Activated CD8-positive, alpha-beta T cell treated with anti-CD3 and anti-CD28 coated beads, Interleukin-2, amount 10 ng/mL, durations not matched to agents 7 days and 5 days (primary cell): ENCODE results near the gene ITPR1. TPM values are rescaled to one million over a fixed set of nuclear protein-coding genes. Genes with fewer than 3 reads are reported as not detected.

Experiments
- ATAC-seq: fragments of 150-1000 bp; cut with Tn5 transposase; one replicate; pipeline ENCODE4 v1.10.0; 2021; ENCODE audit warnings: moderate library complexity
- CTCF ChIA-PET: fragments of 350-600 bp; sonication (Branson Sonifier 250); formaldehyde crosslinking; loops from one replicate; lab custom pipeline; 2021; ENCODE audit warnings: antibody characterized with exemption; lab: Charles Lee
- POLR2A ChIA-PET: fragments of 350-600 bp; sonication (Branson Sonifier 250); formaldehyde crosslinking; loops from one replicate; lab custom pipeline; 2021; ENCODE audit warnings: antibody characterized with exemption; lab: Charles Lee
- DNase-seq: peaks from one replicate; pipeline ENCODE4 v3.0.0-alpha.2; 2020
- H3K27ac Mint-ChIP-seq: one replicate; pipeline ENCODE4 v1.8.0; 2021; ENCODE audit warnings: mild to moderate bottlenecking, mixed read lengths
- H3K27me3 Mint-ChIP-seq: one replicate; pipeline ENCODE4 v1.8.0; 2021; ENCODE audit warnings: low read depth, mixed read lengths
- H3K36me3 Mint-ChIP-seq: one replicate; pipeline ENCODE4 v1.8.0; 2021; ENCODE audit warnings: low read depth, mixed read lengths
- H3K4me1 Mint-ChIP-seq: one replicate; pipeline ENCODE4 v1.8.0; 2021; ENCODE audit warnings: low read depth, mixed read lengths
- H3K4me3 Mint-ChIP-seq: one replicate; pipeline ENCODE4 v1.8.0; 2021; ENCODE audit warnings: mild to moderate bottlenecking, mixed read lengths
- H3K9me3 Mint-ChIP-seq: one replicate; pipeline ENCODE4 v1.8.0; 2022; ENCODE audit warnings: mixed read lengths; ENCODE audit not compliant: insufficient read depth
- total RNA-seq, 2 experiments: library from RNA; stranded (reverse); gene quantifications; one replicate each; pipeline ENCODE4 v1.2.3, GENCODE V29; 2021

Gene ITPR1
- total RNA-seq, 2 experiments from 2014 or later: 53.8 to 57.3 TPM

DNA sequence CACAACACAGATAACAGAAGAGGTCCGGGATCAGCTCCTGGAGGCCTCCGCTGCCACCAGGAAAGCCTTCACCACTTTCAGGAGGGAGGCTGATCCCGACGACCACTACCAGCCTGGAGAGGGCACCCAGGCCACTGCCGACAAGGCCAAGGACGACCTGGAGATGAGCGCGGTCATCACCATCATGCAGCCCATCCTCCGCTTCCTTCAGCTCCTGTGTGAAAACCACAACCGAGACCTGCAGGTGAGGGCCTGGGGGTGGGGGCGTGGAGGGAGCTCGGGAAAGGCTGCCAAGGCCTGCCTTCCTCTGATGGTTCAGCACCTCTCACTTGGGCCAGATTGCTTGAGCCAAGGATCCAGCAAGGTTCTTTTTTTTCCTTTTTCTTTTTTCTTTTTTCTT, 275.4 kb downstream of the ITPR1 start:
- ChIA-PET POLR2A (interaction anchor here (0.8 kb wide), 1 partner anchor 209 kb away, joined by 4 read pairs; no protein-coding TSS in a partner anchor), CTCF (interaction anchor here (0.9 kb wide), 1 partner anchor 212 kb away, joined by 3 read pairs; no protein-coding TSS in a partner anchor)
- Mint-ChIP-seq H3K27me3 (no peaks in the 10 kb centered on the region), H3K4me3 (no peak overlapping the region), H3K27ac (peak overlapping the region; percentile 62), H3K36me3 (peaks cover 86% of the 10 kb centered on the region), H3K4me1 (peaks cover 48% of the 10 kb centered on the region), H3K9me3 (peaks cover 17% of the 10 kb centered on the region)
- ATAC-seq: no peak
- no peak for DNase-seq

DNA sequence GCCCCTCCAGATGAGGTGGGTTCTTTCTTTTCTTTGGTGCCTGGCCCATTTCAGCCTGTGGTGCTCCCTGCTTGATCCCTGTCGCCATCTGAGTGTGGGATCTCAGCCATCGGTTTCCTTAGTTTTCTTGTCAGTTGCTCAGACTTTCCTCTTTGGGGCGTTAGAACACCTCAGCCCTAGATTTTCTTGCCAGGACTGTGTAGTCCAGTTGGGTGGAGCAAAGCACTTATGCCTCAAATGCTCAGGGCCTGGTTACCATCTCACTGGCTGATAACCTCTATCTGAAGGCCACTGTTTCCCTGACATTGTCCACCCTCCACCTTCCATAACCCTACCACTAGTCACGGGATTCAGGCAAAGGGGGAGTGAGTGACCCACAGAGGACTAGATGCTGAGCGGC, 277.4 kb downstream of the ITPR1 start:
- Mint-ChIP-seq H3K4me1 (peaks cover 57% of the 10 kb centered on the region), H3K4me3 (no peak overlapping the region), H3K27ac (no peak overlapping the region), H3K27me3 (no peaks in the 10 kb centered on the region), H3K9me3 (peaks cover 10% of the 10 kb centered on the region), H3K36me3 (peaks cover 83% of the 10 kb centered on the region)
- POLR2A ChIA-PET: interaction anchor here (1.4 kb wide), 1 partner anchor 11 kb away, joined by 3 read pairs; no protein-coding TSS in a partner anchor
- CTCF ChIA-PET: interaction anchor here (0.9 to 1.1 kb wide), 2 partner anchors 10 to 59 kb away, joined by 5 read pairs; no protein-coding TSS in a partner anchor
- no peak for DNase-seq
- ATAC-seq: no peak

DNA sequence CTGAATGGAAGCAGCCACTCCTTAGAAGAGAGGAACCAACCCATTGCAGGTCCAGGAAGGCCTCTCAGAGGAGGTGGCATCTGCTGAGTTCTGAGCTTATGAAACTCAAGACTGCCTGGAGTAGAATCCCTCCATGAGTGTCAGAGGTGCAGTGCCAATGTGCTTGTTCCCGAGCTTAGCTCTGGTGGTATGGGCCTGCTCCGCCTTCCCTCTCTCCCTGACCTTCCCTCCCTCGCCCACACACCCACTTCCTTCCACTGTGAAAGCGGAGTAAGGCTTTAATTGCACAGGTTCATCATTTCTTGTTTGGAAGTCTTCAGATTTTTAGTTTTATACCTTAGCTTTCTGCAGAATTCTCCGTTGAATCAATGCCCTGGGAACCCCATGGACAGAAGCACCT, 278.1 kb downstream of the ITPR1 start:
- H3K9me3 Mint-ChIP-seq: peaks cover 3% of the 10 kb centered on the region
- peaks cover 81% of the 10 kb centered on the region for H3K36me3 Mint-ChIP-seq
- ChIA-PET POLR2A (interaction anchor here (1.4 kb wide), 1 partner anchor 10 kb away, joined by 3 read pairs; no protein-coding TSS in a partner anchor), CTCF (interaction anchor here (0.9 to 1.1 kb wide), 2 partner anchors 11 to 60 kb away, joined by 5 read pairs; no protein-coding TSS in a partner anchor)
- no peak overlapping the region for H3K4me3 Mint-ChIP-seq
- ATAC-seq (no peak), DNase-seq (no peak)
- H3K27ac Mint-ChIP-seq: peak overlapping the region; percentile 68
- no peaks in the 10 kb centered on the region for H3K27me3 Mint-ChIP-seq
- H3K4me1 Mint-ChIP-seq: peaks cover 59% of the 10 kb centered on the region

DNA sequence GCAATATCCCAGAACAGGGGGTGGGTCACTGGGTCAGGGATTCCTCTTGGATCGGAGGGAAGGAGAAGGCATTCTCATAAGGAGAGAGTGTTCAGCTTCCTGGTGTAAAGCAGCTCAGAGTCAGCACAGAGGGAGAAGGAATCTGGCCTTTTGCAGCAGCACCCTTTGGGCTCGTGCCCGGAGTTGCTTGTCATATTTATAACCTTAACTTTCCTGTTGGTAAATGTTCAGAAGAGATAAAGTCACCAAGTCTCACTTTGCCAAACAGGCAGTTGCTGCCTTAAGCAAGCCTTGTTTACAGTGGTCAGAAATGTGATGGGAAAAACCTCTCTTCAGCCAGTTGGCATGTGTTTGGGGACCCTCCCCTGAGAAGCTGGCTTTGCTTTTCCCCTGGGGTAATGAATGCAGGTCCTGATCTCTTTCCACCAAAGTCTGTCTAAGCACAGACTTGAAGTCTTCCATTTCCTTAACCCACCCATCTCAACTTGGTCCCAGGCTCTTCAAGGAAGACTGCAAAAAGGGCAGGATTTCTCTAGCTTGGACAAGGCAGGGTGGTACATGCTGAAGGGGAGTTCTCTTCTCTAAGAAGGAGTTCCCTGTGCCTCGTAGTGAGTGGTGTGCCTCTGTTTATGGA, 279.1 kb downstream of the ITPR1 start:
- ChIA-PET CTCF (interaction anchor here (1.0 kb wide), 1 partner anchor 25 kb away, joined by 3 read pairs; no protein-coding TSS in a partner anchor), POLR2A (no interaction called here)
- DNase-seq (no peak), ATAC-seq (no peak)
- Mint-ChIP-seq H3K36me3 (peaks cover 79% of the 10 kb centered on the region), H3K27me3 (no peaks in the 10 kb centered on the region), H3K27ac (peak overlapping the region; percentile 71), H3K4me3 (no peak overlapping the region), H3K9me3 (no peaks in the 10 kb centered on the region), H3K4me1 (peaks cover 68% of the 10 kb centered on the region)

DNA sequence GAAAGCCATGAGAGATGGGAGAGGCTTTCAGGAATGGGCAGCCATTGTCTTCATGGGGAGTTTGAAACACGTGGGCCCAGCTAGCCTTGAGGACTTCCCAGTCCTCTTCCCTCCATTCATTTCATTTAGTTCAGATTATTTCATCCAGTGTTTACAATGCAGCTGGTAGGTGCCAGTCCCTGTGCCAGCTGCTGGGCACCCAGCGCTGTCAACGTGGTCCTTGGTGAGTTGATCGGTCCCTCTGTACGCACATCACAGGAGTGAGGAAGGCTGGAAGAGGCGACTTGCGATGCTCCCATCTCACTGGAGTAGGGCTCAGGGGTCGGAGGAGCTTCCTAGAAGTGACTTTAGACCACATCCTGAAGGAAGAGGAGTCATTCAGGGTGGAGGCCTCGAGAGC, 279.7 kb downstream of the ITPR1 start:
- Mint-ChIP-seq H3K4me1 (peaks cover 71% of the 10 kb centered on the region), H3K27me3 (no peaks in the 10 kb centered on the region), H3K9me3 (no peaks in the 10 kb centered on the region), H3K27ac (peak overlapping the region; percentile 71), H3K36me3 (peaks cover 77% of the 10 kb centered on the region), H3K4me3 (no peak overlapping the region)
- ChIA-PET POLR2A (interaction anchor here (0.6 kb wide), 1 partner anchor 63 kb away, joined by 3 read pairs; no protein-coding TSS in a partner anchor), CTCF (interaction anchor here (0.6 to 1.0 kb wide), 2 partner anchors 25 to 109 kb away, joined by 3 read pairs; no protein-coding TSS in a partner anchor)
- no peak for DNase-seq
- no peak for ATAC-seq

DNA sequence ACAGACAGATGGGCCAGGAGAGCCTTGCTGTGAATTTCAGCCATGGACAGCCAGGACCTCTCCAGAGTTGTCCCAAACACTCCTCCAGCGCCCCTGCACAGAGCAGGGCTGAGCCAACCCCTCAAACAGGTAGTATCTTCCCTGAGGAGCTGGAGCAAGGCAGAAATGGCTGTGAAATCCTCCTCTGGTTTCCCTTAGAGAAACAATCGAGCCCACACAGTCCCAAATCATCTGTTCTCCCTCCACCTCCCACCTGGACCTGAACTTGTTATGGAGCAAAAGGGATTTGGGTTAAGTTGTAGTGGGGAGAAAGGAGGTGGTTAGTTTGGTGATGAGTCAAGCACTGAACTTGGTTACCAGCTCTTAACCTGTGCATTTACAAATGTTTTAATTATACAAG, 280.4 kb downstream of the ITPR1 start:
- Mint-ChIP-seq H3K36me3 (peaks cover 76% of the 10 kb centered on the region), H3K9me3 (no peaks in the 10 kb centered on the region), H3K27ac (peak overlapping the region; percentile 71), H3K27me3 (no peaks in the 10 kb centered on the region), H3K4me1 (peaks cover 72% of the 10 kb centered on the region), H3K4me3 (no peak overlapping the region)
- ATAC-seq: no peak
- ChIA-PET CTCF (interaction anchor here (0.6 kb wide), 1 partner anchor 108 kb away, joined by 3 read pairs; no protein-coding TSS in a partner anchor), POLR2A (interaction anchor here (0.6 kb wide), 1 partner anchor 64 kb away, joined by 3 read pairs; no protein-coding TSS in a partner anchor)
- no peak for DNase-seq

DNA sequence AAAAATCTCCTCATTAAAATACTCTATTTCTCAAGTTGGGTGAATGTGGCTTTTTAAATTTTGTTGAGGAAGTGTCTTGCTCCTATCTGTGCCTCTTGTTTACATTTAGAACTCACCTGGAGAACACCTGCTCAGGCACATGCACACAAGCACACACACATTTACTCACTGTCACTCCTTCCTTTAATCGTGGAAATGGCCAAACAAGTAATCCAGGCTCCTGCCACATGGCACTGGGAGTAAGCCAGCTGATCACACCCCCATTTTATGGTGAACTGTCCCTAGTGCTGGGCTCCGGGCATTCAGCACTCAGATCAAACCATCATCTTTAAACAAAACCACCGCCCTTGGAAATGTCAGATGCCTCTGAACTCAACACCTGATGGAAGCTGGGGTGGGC, 281.4 kb downstream of the ITPR1 start:
- ATAC-seq (no peak), DNase-seq (no peak)
- Mint-ChIP-seq H3K27ac (no peak overlapping the region), H3K9me3 (no peaks in the 10 kb centered on the region), H3K4me1 (peaks cover 75% of the 10 kb centered on the region), H3K36me3 (peaks cover 77% of the 10 kb centered on the region), H3K27me3 (no peaks in the 10 kb centered on the region), H3K4me3 (no peak overlapping the region)
- ChIA-PET POLR2A (no interaction called here), CTCF (no interaction called here)

DNA sequence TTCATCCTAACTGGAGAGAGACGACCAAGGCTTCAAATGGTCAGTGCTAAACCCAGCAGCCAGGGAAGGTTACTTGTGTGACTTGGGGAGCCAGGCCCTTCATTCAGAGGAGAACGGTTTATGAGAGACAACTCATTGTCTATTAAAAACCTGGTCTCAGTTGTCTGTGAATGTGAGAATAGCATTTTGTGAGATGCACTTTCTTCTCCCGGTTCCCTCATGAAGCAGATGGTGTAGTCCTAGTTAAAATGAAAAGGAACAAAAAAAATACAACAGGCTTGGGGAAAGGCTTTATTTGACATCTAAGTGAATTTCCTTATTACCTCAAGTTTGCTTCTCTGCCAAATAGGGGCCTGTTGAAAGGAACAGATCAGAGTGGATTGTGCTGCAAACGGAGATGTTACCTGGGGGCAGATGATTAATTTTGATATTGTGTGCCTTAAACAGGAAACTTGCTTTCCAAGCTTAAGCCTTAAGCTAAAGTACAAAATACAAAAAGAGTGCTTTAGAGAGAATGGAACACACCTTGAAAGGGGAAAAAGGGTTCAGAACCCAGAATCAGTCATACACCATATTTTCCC, 283.3 kb downstream of the ITPR1 start:
- H3K4me3 Mint-ChIP-seq: no peak overlapping the region

DNA sequence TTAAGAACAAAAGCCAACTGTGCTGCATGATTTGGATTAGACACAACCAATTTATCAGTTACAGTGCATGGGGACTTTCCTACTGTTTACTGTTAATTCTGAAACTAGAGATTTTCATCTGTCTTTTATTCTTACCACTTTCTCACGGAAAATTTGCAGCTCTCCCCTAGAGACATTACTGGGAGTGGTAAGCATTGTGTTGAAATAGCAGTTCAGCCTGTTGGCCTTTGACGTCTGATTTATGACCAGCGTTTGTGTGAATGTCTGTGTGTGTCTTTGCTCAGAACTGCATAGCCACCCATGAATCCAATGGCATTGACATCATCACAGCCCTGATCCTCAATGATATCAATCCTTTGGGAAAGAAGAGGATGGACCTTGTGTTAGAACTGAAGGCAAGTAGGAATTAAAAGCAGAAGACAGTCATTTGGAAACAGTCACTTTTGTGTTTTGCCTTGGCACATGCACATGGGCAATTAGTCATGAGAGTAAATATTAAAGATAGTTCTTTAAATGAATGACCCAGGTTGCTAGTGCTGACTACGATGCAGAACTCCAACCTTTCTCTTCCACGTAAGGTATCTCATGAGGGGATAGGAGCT, 283.9 kb downstream of the ITPR1 start:
- DNase-seq (no peak), ATAC-seq (peak; percentile 39)
- CTCF ChIA-PET: interaction anchor here (0.9 to 3.6 kb wide), 7 partner anchors 23 to 200 kb away, joined by 3 to 16 read pairs (median 4); no protein-coding TSS in a partner anchor
- Mint-ChIP-seq H3K27ac (peak overlapping the region; percentile 27), H3K27me3 (no peaks in the 10 kb centered on the region), H3K4me1 (peaks cover 56% of the 10 kb centered on the region), H3K36me3 (peaks cover 74% of the 10 kb centered on the region), H3K4me3 (no peak overlapping the region), H3K9me3 (no peaks in the 10 kb centered on the region)
- POLR2A ChIA-PET: interaction anchor here (0.8 to 1.6 kb wide), 3 partner anchors 50 to 202 kb away, joined by 3 to 5 read pairs (median 5); partner anchors contain the start of gene BHLHE40

More for the DNA sequence above, 283.3 kb downstream of the ITPR1 start:
- no peak for DNase-seq
- H3K27ac Mint-ChIP-seq: peak overlapping the region; percentile 27
- no peak for ATAC-seq
- H3K9me3 Mint-ChIP-seq: no peaks in the 10 kb centered on the region
- peaks cover 76% of the 10 kb centered on the region for H3K36me3 Mint-ChIP-seq
- CTCF ChIA-PET: interaction anchor here (0.9 to 3.6 kb wide), 5 partner anchors 22 to 200 kb away, joined by 3 to 16 read pairs (median 4); no protein-coding TSS in a partner anchor
- POLR2A ChIA-PET: interaction anchor here (0.8 kb wide), 1 partner anchor 203 kb away, joined by 5 read pairs; the partner anchor contains the start of gene BHLHE40
- H3K27me3 Mint-ChIP-seq: no peaks in the 10 kb centered on the region
- H3K4me1 Mint-ChIP-seq: peaks cover 60% of the 10 kb centered on the region

DNA sequence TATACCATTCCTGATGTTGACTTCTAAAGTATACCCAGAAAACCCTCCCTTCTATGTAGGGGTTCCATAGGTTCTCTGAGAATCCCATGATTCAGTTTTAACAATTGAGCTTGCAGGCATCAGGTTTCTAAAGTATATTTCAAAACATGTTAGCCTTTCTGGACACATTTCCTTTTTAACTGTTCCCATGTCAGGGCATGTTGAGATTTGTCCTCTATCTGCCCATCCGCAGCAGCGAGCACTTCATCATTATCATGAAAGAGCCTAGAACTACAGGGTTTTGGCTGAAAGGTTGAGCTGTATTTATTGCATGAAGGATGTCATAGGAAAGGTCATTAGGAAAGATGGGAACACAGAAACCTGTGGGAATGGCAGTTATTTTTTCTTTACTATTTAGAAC, 285.0 kb downstream of the ITPR1 start:
- H3K27ac Mint-ChIP-seq: no peak overlapping the region
- CTCF ChIA-PET: interaction anchor here (1.4 to 3.6 kb wide), 3 partner anchors 27 to 66 kb away, joined by 4 to 16 read pairs (median 4); no protein-coding TSS in a partner anchor
- H3K36me3 Mint-ChIP-seq: peaks cover 73% of the 10 kb centered on the region
- no peaks in the 10 kb centered on the region for H3K27me3 Mint-ChIP-seq
- DNase-seq (no peak), ATAC-seq (no peak)
- H3K4me1 Mint-ChIP-seq: peaks cover 45% of the 10 kb centered on the region
- H3K4me3 Mint-ChIP-seq: no peak overlapping the region
- no peaks in the 10 kb centered on the region for H3K9me3 Mint-ChIP-seq
- POLR2A ChIA-PET: interaction anchor here (1.2 to 1.8 kb wide), 3 partner anchors 26 to 57 kb away, joined by 3 to 5 read pairs (median 3); no protein-coding TSS in a partner anchor

DNA sequence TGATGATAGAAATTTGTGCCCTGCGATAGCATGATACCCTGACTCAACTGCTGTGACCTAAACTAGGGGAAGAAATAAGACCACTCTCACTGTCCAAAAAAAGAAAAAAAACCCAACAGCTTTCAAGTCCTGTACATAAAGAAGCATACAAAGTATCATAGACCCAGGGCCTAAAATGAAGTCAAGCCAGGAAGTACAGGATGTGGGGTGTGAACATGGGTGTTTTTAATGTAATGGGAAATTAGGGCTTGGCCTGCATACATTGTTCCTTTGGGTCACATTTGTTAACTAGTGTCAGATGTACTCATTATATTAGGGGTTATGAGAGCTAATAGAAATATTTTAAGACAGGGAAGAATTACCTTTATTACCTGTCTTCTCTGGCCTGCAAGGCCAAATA, 285.6 kb downstream of the ITPR1 start:
- no peaks in the 10 kb centered on the region for H3K9me3 Mint-ChIP-seq
- H3K4me1 Mint-ChIP-seq: peaks cover 39% of the 10 kb centered on the region
- H3K27me3 Mint-ChIP-seq: no peaks in the 10 kb centered on the region
- ChIA-PET POLR2A (interaction anchor here (1.2 to 1.8 kb wide), 3 partner anchors 26 to 56 kb away, joined by 3 to 5 read pairs (median 3); no protein-coding TSS in a partner anchor), CTCF (interaction anchor here (1.1 to 3.6 kb wide), 3 partner anchors 9 to 67 kb away, joined by 3 to 16 read pairs (median 4); no protein-coding TSS in a partner anchor)
- DNase-seq (no peak), ATAC-seq (no peak)
- no peak overlapping the region for H3K4me3 Mint-ChIP-seq
- H3K27ac Mint-ChIP-seq: peak overlapping the region; percentile 68
- peaks cover 71% of the 10 kb centered on the region for H3K36me3 Mint-ChIP-seq
